ENCODE data around the gene HSD17B12.

HSD17B12 gene

GRCh38 chr11:43823851-43824250 lies 143.3 kb downstream of the HSD17B12 start:
- no peaks in the 10 kb centered on the region for H3K4me1 ChIP-seq (ENCODE audit: control insufficient read depth, insufficient read depth, low read length)
- H3K9me3 ChIP-seq (ENCODE audit: control insufficient read depth, insufficient read depth, low read length) = no peaks in the 10 kb centered on the region
- DNase-seq (ENCODE audit: low read depth, low spot score) = no peak
- no peaks in the 10 kb centered on the region for H3K27me3 ChIP-seq (ENCODE audit: control insufficient read depth, insufficient read depth, low read length)
- no CpG with 5 or more reads among the region's 5 CpGs for WGBS (ENCODE audit: insufficient coverage, insufficient read length)
- no peak overlapping the region for H3K27ac ChIP-seq (ENCODE audit: low read length)
- H3K4me3 ChIP-seq (ENCODE audit: low read length) = no peak overlapping the region
- no peaks in the 10 kb centered on the region for H3K36me3 ChIP-seq (ENCODE audit: control insufficient read depth, insufficient read depth, low read length)

GRCh38 chr11:43825217-43825816 lies 144.8 kb downstream of the HSD17B12 start:
- WGBS (ENCODE audit: insufficient coverage, insufficient read length) = no CpG with 5 or more reads among the region's 5 CpGs
- Histone ChIP-seq H3K27me3 (ENCODE audit: control insufficient read depth, insufficient read depth, low read length) (no peaks in the 10 kb centered on the region), H3K4me1 (ENCODE audit: control insufficient read depth, insufficient read depth, low read length) (no peaks in the 10 kb centered on the region), H3K4me3 (ENCODE audit: low read length) (no peak overlapping the region), H3K9me3 (ENCODE audit: control insufficient read depth, insufficient read depth, low read length) (no peaks in the 10 kb centered on the region), H3K27ac (ENCODE audit: low read length) (no peak overlapping the region), H3K36me3 (ENCODE audit: control insufficient read depth, insufficient read depth, low read length) (no peaks in the 10 kb centered on the region)
- no peak for DNase-seq (ENCODE audit: low read depth, low spot score)

- no peak for DNase-seq (ENCODE audit: low read depth, low spot score)
- Histone ChIP-seq H3K9me3 (ENCODE audit: control insufficient read depth, insufficient read depth, low read length) (no peaks in the 10 kb centered on the region), H3K36me3 (ENCODE audit: control insufficient read depth, insufficient read depth, low read length) (no peaks in the 10 kb centered on the region), H3K27ac (ENCODE audit: low read length) (no peak overlapping the region), H3K27me3 (ENCODE audit: control insufficient read depth, insufficient read depth, low read length) (no peaks in the 10 kb centered on the region), H3K4me1 (ENCODE audit: control insufficient read depth, insufficient read depth, low read length) (no peaks in the 10 kb centered on the region), H3K4me3 (ENCODE audit: low read length) (no peak overlapping the region)
- no CpG with 5 or more reads among the region's 5 CpGs for WGBS (ENCODE audit: insufficient coverage, insufficient read length)
Measured at GRCh38 chr11:43830928-43831440, 150.4 kb downstream of the HSD17B12 start.

- Histone ChIP-seq H3K4me3 (ENCODE audit: low read length) (no peak overlapping the region), H3K27me3 (ENCODE audit: control insufficient read depth, insufficient read depth, low read length) (no peaks in the 10 kb centered on the region), H3K9me3 (ENCODE audit: control insufficient read depth, insufficient read depth, low read length) (no peaks in the 10 kb centered on the region), H3K4me1 (ENCODE audit: control insufficient read depth, insufficient read depth, low read length) (no peaks in the 10 kb centered on the region), H3K36me3 (ENCODE audit: control insufficient read depth, insufficient read depth, low read length) (no peaks in the 10 kb centered on the region; the same call in 1 of the 2 replicates), H3K27ac (ENCODE audit: low read length) (no peak overlapping the region)
- WGBS (ENCODE audit: insufficient coverage, insufficient read length) = no CpG with 5 or more reads among the region's 4 CpGs
- DNase-seq (ENCODE audit: low read depth, low spot score) = no peak
Measured at GRCh38 chr11:43832536-43832935, 152.0 kb downstream of the HSD17B12 start.

- no peaks in the 10 kb centered on the region for H3K4me1 ChIP-seq (ENCODE audit: control insufficient read depth, insufficient read depth, low read length)
- WGBS (ENCODE audit: insufficient coverage, insufficient read length) = no CpG with 5 or more reads among the region's 1 CpG
- no peaks in the 10 kb centered on the region; the same call in 1 of the 2 replicates for H3K36me3 ChIP-seq (ENCODE audit: control insufficient read depth, insufficient read depth, low read length)
- no peak for DNase-seq (ENCODE audit: low read depth, low spot score)
- H3K9me3 ChIP-seq (ENCODE audit: control insufficient read depth, insufficient read depth, low read length) = no peaks in the 10 kb centered on the region
- H3K27me3 ChIP-seq (ENCODE audit: control insufficient read depth, insufficient read depth, low read length) = no peaks in the 10 kb centered on the region
- H3K27ac ChIP-seq (ENCODE audit: low read length) = no peak overlapping the region
- no peak overlapping the region for H3K4me3 ChIP-seq (ENCODE audit: low read length)
Measured at GRCh38 chr11:43833657-43834073, 153.1 kb downstream of the HSD17B12 start.

- no peak overlapping the region for H3K4me3 ChIP-seq (ENCODE audit: low read length)
- H3K27ac ChIP-seq (ENCODE audit: low read length) = no peak overlapping the region
- no peaks in the 10 kb centered on the region for H3K4me1 ChIP-seq (ENCODE audit: control insufficient read depth, insufficient read depth, low read length)
- H3K27me3 ChIP-seq (ENCODE audit: control insufficient read depth, insufficient read depth, low read length) = no peaks in the 10 kb centered on the region
- DNase-seq (ENCODE audit: low read depth, low spot score) = no peak
- H3K36me3 ChIP-seq (ENCODE audit: control insufficient read depth, insufficient read depth, low read length) = no peaks in the 10 kb centered on the region; the same call in 1 of the 2 replicates
- WGBS (ENCODE audit: insufficient coverage, insufficient read length) = no CpG with 5 or more reads among the region's 2 CpGs
- H3K9me3 ChIP-seq (ENCODE audit: control insufficient read depth, insufficient read depth, low read length) = no peaks in the 10 kb centered on the region
Measured at GRCh38 chr11:43834286-43834685, 153.7 kb downstream of the HSD17B12 start.

- Histone ChIP-seq H3K9me3 (ENCODE audit: control insufficient read depth, insufficient read depth, low read length) (no peaks in the 10 kb centered on the region), H3K27me3 (ENCODE audit: control insufficient read depth, insufficient read depth, low read length) (no peaks in the 10 kb centered on the region), H3K4me1 (ENCODE audit: control insufficient read depth, insufficient read depth, low read length) (no peaks in the 10 kb centered on the region), H3K4me3 (ENCODE audit: low read length) (no peak overlapping the region), H3K27ac (ENCODE audit: low read length) (no peak overlapping the region), H3K36me3 (ENCODE audit: control insufficient read depth, insufficient read depth, low read length) (no peaks in the 10 kb centered on the region; the same call in 1 of the 2 replicates)
- 100% methylated on average over 1 of the region's 7 CpGs for WGBS (ENCODE audit: insufficient coverage, insufficient read length)
- DNase-seq (ENCODE audit: low read depth, low spot score) = no peak
Measured at GRCh38 chr11:43835104-43835503, 154.6 kb downstream of the HSD17B12 start.

- Histone ChIP-seq H3K4me3 (ENCODE audit: low read length) (no peak overlapping the region), H3K4me1 (ENCODE audit: control insufficient read depth, insufficient read depth, low read length) (no peaks in the 10 kb centered on the region; the same call in 1 of the 2 replicates), H3K27ac (ENCODE audit: low read length) (no peak overlapping the region), H3K9me3 (ENCODE audit: control insufficient read depth, insufficient read depth, low read length) (no peaks in the 10 kb centered on the region), H3K27me3 (ENCODE audit: control insufficient read depth, insufficient read depth, low read length) (no peaks in the 10 kb centered on the region), H3K36me3 (ENCODE audit: control insufficient read depth, insufficient read depth, low read length) (no peaks in the 10 kb centered on the region; the same call in 1 of the 2 replicates)
- 100% methylated on average over 1 of the region's 4 CpGs for WGBS (ENCODE audit: insufficient coverage, insufficient read length)
- DNase-seq (ENCODE audit: low read depth, low spot score) = no peak
Measured at GRCh38 chr11:43837879-43838278, 157.3 kb downstream of the HSD17B12 start.

- Histone ChIP-seq H3K9me3 (ENCODE audit: control insufficient read depth, insufficient read depth, low read length) (no peaks in the 10 kb centered on the region), H3K4me1 (ENCODE audit: control insufficient read depth, insufficient read depth, low read length) (no peaks in the 10 kb centered on the region; the same call in 1 of the 2 replicates), H3K4me3 (ENCODE audit: low read length) (no peak overlapping the region), H3K27ac (ENCODE audit: low read length) (no peak overlapping the region), H3K27me3 (ENCODE audit: control insufficient read depth, insufficient read depth, low read length) (no peaks in the 10 kb centered on the region), H3K36me3 (ENCODE audit: control insufficient read depth, insufficient read depth, low read length) (no peaks in the 10 kb centered on the region; the same call in 1 of the 2 replicates)
- no CpG with 5 or more reads among the region's 1 CpG for whole genome bisulfite sequencing (ENCODE audit: insufficient coverage, insufficient read length)
- no peak for DNase-seq (ENCODE audit: low read depth, low spot score)
Measured at GRCh38 chr11:43842021-43842420, 161.5 kb downstream of the HSD17B12 start.

- no peaks in the 10 kb centered on the region for H3K36me3 ChIP-seq (ENCODE audit: control insufficient read depth, insufficient read depth, low read length)
- no CpG with 5 or more reads among the region's 3 CpGs for WGBS (ENCODE audit: insufficient coverage, insufficient read length)
- no peak overlapping the region for H3K27ac ChIP-seq (ENCODE audit: low read length)
Measured at GRCh38 chr11:43845816-43846215, 165.3 kb downstream of the HSD17B12 start.

More at GRCh38 chr11:43845816-43846215, 165.3 kb downstream of the HSD17B12 start:
- DNase-seq (ENCODE audit: low read depth, low spot score) = no peak
- Histone ChIP-seq H3K27me3 (ENCODE audit: control insufficient read depth, insufficient read depth, low read length) (no peaks in the 10 kb centered on the region), H3K4me3 (ENCODE audit: low read length) (no peak overlapping the region), H3K4me1 (ENCODE audit: control insufficient read depth, insufficient read depth, low read length) (no peaks in the 10 kb centered on the region; the same call in 1 of the 2 replicates), H3K9me3 (ENCODE audit: control insufficient read depth, insufficient read depth, low read length) (no peaks in the 10 kb centered on the region)
